Eye (tissue), 1 donor: ENCODE results near the gene ERN1.
A peak's percentile ranks its signal among the peaks of the same experiment; 100 is the strongest.
"Not testable (repeated sequence)": the region's sequence is repeated elsewhere in the genome, so short reads cannot be mapped to it uniquely, and the experiment has no call there.

Experiments used
- DNase-seq: peaks from one replicate; pipeline ENCODE4 v3.0.0-alpha.2; 2015

ERN1 gene

GRCh38 chr17:64134216-64134970, 4.4 kb upstream of the ERN1 start:
- no peak for DNase-seq

- peak; percentile 90 for DNase-seq
Measured at GRCh38 chr17:64133546-64134215, 3.7 kb upstream of the ERN1 start.

- no peak for DNase-seq
Measured at GRCh38 chr17:64131606-64132270, 1.8 kb upstream of the ERN1 start.

- no peak for DNase-seq
Measured at GRCh38 chr17:64130559-64131001, 636 bp upstream of the ERN1 start.

- DNase-seq: no peak
Measured at GRCh38 chr17:64129515-64129764, 504 bp downstream of the ERN1 start.

- DNase-seq: peak; percentile 75
Measured at GRCh38 chr17:64128787-64129514, 993 bp downstream of the ERN1 start.

- no peak for DNase-seq
Measured at GRCh38 chr17:64126918-64127317, 3.0 kb downstream of the ERN1 start.

- no peak for DNase-seq
Measured at GRCh38 chr17:64125937-64126336, 4.0 kb downstream of the ERN1 start.

GRCh38 chr17:64124609-64125008, 5.3 kb downstream of the ERN1 start:
- no peak for DNase-seq

GRCh38 chr17:64123114-64123513, 6.8 kb downstream of the ERN1 start:
- no peak for DNase-seq

- not testable (repeated sequence) for DNase-seq
Measured at GRCh38 chr17:64120972-64121786, 8.8 kb downstream of the ERN1 start.

GRCh38 chr17:64120159-64120810, 9.7 kb downstream of the ERN1 start:
- no peak for DNase-seq

GRCh38 chr17:64117981-64118979, 11.7 kb downstream of the ERN1 start:
- DNase-seq: peak; percentile 72

- DNase-seq: no peak
Measured at GRCh38 chr17:64115822-64116534, 14.0 kb downstream of the ERN1 start.

- no peak for DNase-seq
Measured at GRCh38 chr17:64115043-64115698, 14.8 kb downstream of the ERN1 start.

GRCh38 chr17:64113006-64113405, 16.9 kb downstream of the ERN1 start:
- DNase-seq: no peak

GRCh38 chr17:64111831-64112230, 18.1 kb downstream of the ERN1 start:
- DNase-seq: no peak

GRCh38 chr17:64110379-64111152, 19.4 kb downstream of the ERN1 start:
- no peak for DNase-seq

GRCh38 chr17:64109400-64109799, 20.5 kb downstream of the ERN1 start:
- DNase-seq: no peak
